B cell (primary cell): Measurements from ENCODE around the gene IMP3. TPM values are rescaled to one million over a fixed set of nuclear protein-coding genes. Genes with fewer than 3 reads are reported as not detected.
"Not testable (repeated sequence)": the region's sequence is repeated elsewhere in the genome, so short reads cannot be mapped to it uniquely, and the experiment has no call there.

Source experiments
- ATAC-seq: fragments of 200-7000 bp; cut with Tn5 transposase; one replicate; pipeline ENCODE4 v1.10.0; 2021; ENCODE audit warnings: low read depth, mild to moderate bottlenecking, moderate number of reproducible peaks, moderate library complexity
- CTCF ChIA-PET: fragments of 350-600 bp; sonication (Branson Sonifier 250); formaldehyde crosslinking; loops from one replicate; lab custom pipeline; 2021; ENCODE audit warnings: antibody characterized with exemption, inconsistent platforms; lab: Charles Lee
- POLR2A ChIA-PET: fragments of 350-600 bp; sonication (Branson Sonifier 250); formaldehyde crosslinking; loops from one replicate; lab custom pipeline; 2021; ENCODE audit warnings: antibody characterized with exemption; lab: Charles Lee
- DNase-seq: peaks from one replicate; pipeline ENCODE4 v3.0.0; 2013
- H2AFZ ChIP-seq: 2 replicates; pipeline ENCODE4 v1.6.1; 2012; ENCODE audit warnings: mild to moderate bottlenecking, low read depth, low read length; ENCODE audit not compliant: insufficient read depth, poor library complexity, severe bottlenecking
- H3K27ac ChIP-seq, 2 donors: 1 replicate in 1 of 2; 2 replicates in 1 of 2; pipeline ENCODE4 v1.5.1; 2012 to 2013; ENCODE audit warnings: low read length in 2 of 2, mild to moderate bottlenecking in 2 of 2, moderate library complexity in 1 of 2
- H3K27me3 ChIP-seq, 4 experiments: fragments of 200-600 bp in 1 of 4; sonication (generic) in 1 of 4; replicated peaks in 1 of 4; 1 replicate in 2 of 4; 2 replicates in 2 of 4; pipeline versions ENCODE4 v1.6.1 to v1.7.0; 2013 to 2016; ENCODE audit warnings: low read length in 3 of 4, mild to moderate bottlenecking in 2 of 4, mixed read lengths in 1 of 4, moderate library complexity in 1 of 4; ENCODE audit not compliant: insufficient read depth in 4 of 4, control insufficient read depth in 3 of 4; ENCODE audit errors: control extremely low read depth in 1 of 4
- H3K36me3 ChIP-seq, 2 experiments: replicated peaks in 1 of 2; 1 replicate in 1 of 2; 2 replicates in 1 of 2; pipeline versions ENCODE4 v1.6.1 to v1.7.1; 2013; ENCODE audit warnings: low read length in 1 of 2; ENCODE audit not compliant: insufficient read depth in 2 of 2, control insufficient read depth in 1 of 2; ENCODE audit errors: control extremely low read depth in 1 of 2, extremely low read depth in 1 of 2
- H3K4me1 ChIP-seq, 2 donors: fragments of 200-600 bp in 1 of 2; sonication (generic) in 1 of 2; 1 replicate in 1 of 2; 2 replicates in 1 of 2; pipeline versions ENCODE4 v1.5.1 to v1.6.1; 2013 to 2017; ENCODE audit warnings: low read length in 2 of 2; ENCODE audit not compliant: control insufficient read depth in 2 of 2, insufficient read depth in 2 of 2
- H3K4me2 ChIP-seq: replicated peaks from 2 replicates; pipeline ENCODE3; 2012; ENCODE audit warnings: mild to moderate bottlenecking, low read depth, low read length; ENCODE audit not compliant: poor library complexity, severe bottlenecking
- H3K4me3 ChIP-seq, 5 experiments: fragments of 200-600 bp in 1 of 5; sonication (generic) in 1 of 5; 1 replicate in 3 of 5; 2 replicates in 2 of 5; pipeline versions ENCODE4 v1.5.1 to v1.7.0; 2011 to 2016; ENCODE audit warnings: low read length in 4 of 5, mild to moderate bottlenecking in 4 of 5, low read depth in 2 of 5, control low read depth in 1 of 5, moderate library complexity in 1 of 5; ENCODE audit not compliant: insufficient read depth in 1 of 5; ENCODE audit errors: control extremely low read depth in 1 of 5, extremely low read depth in 1 of 5
- H3K79me2 ChIP-seq: fragments of 200-600 bp; sonication (generic); one replicate; pipeline ENCODE4 v1.6.0; 2016; ENCODE audit warnings: low read length; ENCODE audit not compliant: control insufficient read depth, insufficient read depth
- H3K9ac ChIP-seq: fragments of 200-600 bp; sonication (generic); 2 replicates; pipeline ENCODE4 v1.6.1; 2017; ENCODE audit warnings: mild to moderate bottlenecking, low read length, moderate library complexity
- H3K9me3 ChIP-seq, 3 donors: one replicate each; pipeline versions ENCODE4 v1.6.1 to v1.7.1; 2013; ENCODE audit warnings: low read length in 2 of 3; ENCODE audit not compliant: control insufficient read depth in 2 of 3, insufficient read depth in 1 of 3; ENCODE audit errors: control extremely low read depth in 1 of 3
- H4K20me1 ChIP-seq: 2 replicates; pipeline ENCODE4 v1.6.0; 2012; ENCODE audit warnings: mild to moderate bottlenecking, low read length; ENCODE audit not compliant: insufficient read depth, control insufficient read depth, poor library complexity, severe bottlenecking
- H3K27ac Mint-ChIP-seq: one replicate; pipeline ENCODE4 v1.8.0; 2021; ENCODE audit warnings: mixed read lengths
- H3K27me3 Mint-ChIP-seq: one replicate; pipeline ENCODE4 v1.8.0; 2021; ENCODE audit warnings: mixed read lengths
- H3K4me1 Mint-ChIP-seq: one replicate; pipeline ENCODE4 v1.8.0; 2021; ENCODE audit warnings: mixed read lengths
- H3K4me3 Mint-ChIP-seq: one replicate; pipeline ENCODE4 v1.8.0; 2021; ENCODE audit warnings: mixed read lengths
- H3K9me3 Mint-ChIP-seq: one replicate; pipeline ENCODE4 v1.8.0; 2022; ENCODE audit warnings: mixed read lengths; ENCODE audit not compliant: insufficient read depth
- EZH2 ChIP-seq: IDR thresholded peaks from 2 replicates; pipeline ENCODE4 v1.6.1; 2012; ENCODE audit warnings: borderline replicate concordance, low read depth, mild to moderate bottlenecking, moderate library complexity, low read length; ENCODE audit not compliant: insufficient read depth, poor library complexity, severe bottlenecking
- WGBS: methylation state at CpG from one replicate; pipeline ENCODE4 v1.1.5; 2013; ENCODE audit warnings: missing lambda C conversion rate; ENCODE audit not compliant: insufficient coverage; 5-methylcytosine and 5-hydroxymethylcytosine counted together
- intact Hi-C: fragments of 100-400 bp; cut with micrococcal nuclease; formaldehyde crosslinking; loops from one replicate; pipeline ENCODE4 v1.10.0; 2022
- polyA plus RNA-seq: library from polyadenylated mRNA; depleted of rRNA; stranded (reverse); fragments of >200 nt; gene quantifications from 2 replicates; pipeline ENCODE4 v1.2.3, GENCODE V29; 2012
- total RNA-seq, 2 donors: library from RNA; stranded (reverse); fragments of 120-200 nt in 1 of 2; gene quantifications; 1 replicate in 1 of 2; 2 replicates in 1 of 2; pipeline versions ENCODE4 v1.2.3 to v1.2.4, GENCODE V29; 2013 to 2022
- TF ChIP-seq, protein P1 (sequence below): fragments of 200-600 bp; IDR thresholded peaks from one replicate; pipeline ENCODE4 v1.8.0; 2022; ENCODE audit warnings: antibody characterized with exemption, mild to moderate bottlenecking

IMP3 gene
- total and polyA plus RNA-seq, 2 donors (not counting 1 experiment from before 2014, with no cell fraction given) = 60.8 to 85.1 TPM

GRCh38 chr15:75680007-75680789 lies 40.2 kb upstream of the IMP3 start:
- no peak overlapping the region for H3K27ac Mint-ChIP-seq

DNA sequence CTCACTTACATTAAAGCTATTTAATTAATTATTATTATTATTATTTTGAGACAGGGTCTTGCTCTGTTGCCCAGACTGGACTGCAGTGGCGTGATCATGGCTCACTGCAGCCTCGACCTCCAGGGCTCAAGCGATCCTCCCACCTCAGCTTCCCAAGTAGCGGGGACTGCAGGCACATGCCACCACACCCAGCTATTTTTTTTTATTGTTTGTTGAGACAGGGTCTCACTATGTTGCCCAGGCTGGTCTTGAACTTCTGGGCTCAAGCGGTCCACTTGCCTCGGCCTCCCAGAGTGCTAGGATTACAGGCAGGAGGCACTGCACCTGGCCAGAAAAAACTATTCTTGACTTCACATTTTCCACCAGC lies 38.3 kb upstream of the IMP3 start:
- H3K4me1 Mint-ChIP-seq = not testable (repeated sequence)

More at GRCh38 chr15:75680007-75680789, 40.2 kb upstream of the IMP3 start:
- DNase-seq (no peak), ATAC-seq (no peak)
- Mint-ChIP-seq H3K4me3 (no peak overlapping the region), H3K9me3 (no peaks in the 10 kb centered on the region), H3K4me1 (peaks cover 7% of the 10 kb centered on the region), H3K27me3 (no peaks in the 10 kb centered on the region)
- 86% methylated on average over 10 of the region's 11 CpGs for WGBS
- no peaks in the 10 kb centered on the region for H3K36me3 ChIP-seq
- no peak for TF ChIP-seq EZH2
- TF ChIP-seq, protein P1, sequence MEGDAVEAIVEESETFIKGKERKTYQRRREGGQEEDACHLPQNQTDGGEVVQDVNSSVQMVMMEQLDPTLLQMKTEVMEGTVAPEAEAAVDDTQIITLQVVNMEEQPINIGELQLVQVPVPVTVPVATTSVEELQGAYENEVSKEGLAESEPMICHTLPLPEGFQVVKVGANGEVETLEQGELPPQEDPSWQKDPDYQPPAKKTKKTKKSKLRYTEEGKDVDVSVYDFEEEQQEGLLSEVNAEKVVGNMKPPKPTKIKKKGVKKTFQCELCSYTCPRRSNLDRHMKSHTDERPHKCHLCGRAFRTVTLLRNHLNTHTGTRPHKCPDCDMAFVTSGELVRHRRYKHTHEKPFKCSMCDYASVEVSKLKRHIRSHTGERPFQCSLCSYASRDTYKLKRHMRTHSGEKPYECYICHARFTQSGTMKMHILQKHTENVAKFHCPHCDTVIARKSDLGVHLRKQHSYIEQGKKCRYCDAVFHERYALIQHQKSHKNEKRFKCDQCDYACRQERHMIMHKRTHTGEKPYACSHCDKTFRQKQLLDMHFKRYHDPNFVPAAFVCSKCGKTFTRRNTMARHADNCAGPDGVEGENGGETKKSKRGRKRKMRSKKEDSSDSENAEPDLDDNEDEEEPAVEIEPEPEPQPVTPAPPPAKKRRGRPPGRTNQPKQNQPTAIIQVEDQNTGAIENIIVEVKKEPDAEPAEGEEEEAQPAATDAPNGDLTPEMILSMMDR = no peak
- intact Hi-C loops = no loop called here
- no peaks in the 10 kb centered on the region for H4K20me1 ChIP-seq
- H3K79me2 ChIP-seq = no peaks in the 10 kb centered on the region
- no peaks in the 10 kb centered on the region for H3K9me3 ChIP-seq
- no peak overlapping the region for H3K4me2 ChIP-seq
- H3K9ac ChIP-seq = no peak overlapping the region
- POLR2A ChIA-PET = no interaction called here
- peaks cover 0 to 4% (median 0%) of the 10 kb centered on the region in 4 experiments for H3K27me3 ChIP-seq
- CTCF ChIA-PET = interaction anchor here (1.0 kb wide), 1 partner anchor 122 kb away, joined by 3 read pairs; no protein-coding TSS in a partner anchor
- H3K4me1 ChIP-seq = peaks cover 0 to 6% of the 10 kb centered on the region in 2 donors
- no peak overlapping the region for H3K4me3 ChIP-seq
- H2AFZ ChIP-seq = no peak overlapping the region
- H3K27ac ChIP-seq = no peak overlapping the region

More for the DNA sequence above, 38.3 kb upstream of the IMP3 start:
- 95% methylated on average over 2 of the region's 6 CpGs for WGBS
- H3K4me3 ChIP-seq, intact Hi-C loops, H2AFZ ChIP-seq, H3K36me3 ChIP-seq, H4K20me1 ChIP-seq, H3K9ac ChIP-seq, H3K4me3 Mint-ChIP-seq, H3K4me2 ChIP-seq, POLR2A ChIA-PET, DNase-seq, H3K4me1 ChIP-seq, H3K27me3 ChIP-seq, H3K79me2 ChIP-seq, H3K9me3 ChIP-seq, ATAC-seq, H3K27ac ChIP-seq, H3K9me3 Mint-ChIP-seq, H3K27ac Mint-ChIP-seq, H3K27me3 Mint-ChIP-seq: not testable (repeated sequence)
- CTCF ChIA-PET = interaction anchor here (1.1 kb wide), 2 partner anchors 170 to 177 kb away, joined by 3 read pairs; no protein-coding TSS in a partner anchor
